ENCODE data around the gene WIF1.

The WIF1 gene, protein sequence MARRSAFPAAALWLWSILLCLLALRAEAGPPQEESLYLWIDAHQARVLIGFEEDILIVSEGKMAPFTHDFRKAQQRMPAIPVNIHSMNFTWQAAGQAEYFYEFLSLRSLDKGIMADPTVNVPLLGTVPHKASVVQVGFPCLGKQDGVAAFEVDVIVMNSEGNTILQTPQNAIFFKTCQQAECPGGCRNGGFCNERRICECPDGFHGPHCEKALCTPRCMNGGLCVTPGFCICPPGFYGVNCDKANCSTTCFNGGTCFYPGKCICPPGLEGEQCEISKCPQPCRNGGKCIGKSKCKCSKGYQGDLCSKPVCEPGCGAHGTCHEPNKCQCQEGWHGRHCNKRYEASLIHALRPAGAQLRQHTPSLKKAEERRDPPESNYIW

DNA sequence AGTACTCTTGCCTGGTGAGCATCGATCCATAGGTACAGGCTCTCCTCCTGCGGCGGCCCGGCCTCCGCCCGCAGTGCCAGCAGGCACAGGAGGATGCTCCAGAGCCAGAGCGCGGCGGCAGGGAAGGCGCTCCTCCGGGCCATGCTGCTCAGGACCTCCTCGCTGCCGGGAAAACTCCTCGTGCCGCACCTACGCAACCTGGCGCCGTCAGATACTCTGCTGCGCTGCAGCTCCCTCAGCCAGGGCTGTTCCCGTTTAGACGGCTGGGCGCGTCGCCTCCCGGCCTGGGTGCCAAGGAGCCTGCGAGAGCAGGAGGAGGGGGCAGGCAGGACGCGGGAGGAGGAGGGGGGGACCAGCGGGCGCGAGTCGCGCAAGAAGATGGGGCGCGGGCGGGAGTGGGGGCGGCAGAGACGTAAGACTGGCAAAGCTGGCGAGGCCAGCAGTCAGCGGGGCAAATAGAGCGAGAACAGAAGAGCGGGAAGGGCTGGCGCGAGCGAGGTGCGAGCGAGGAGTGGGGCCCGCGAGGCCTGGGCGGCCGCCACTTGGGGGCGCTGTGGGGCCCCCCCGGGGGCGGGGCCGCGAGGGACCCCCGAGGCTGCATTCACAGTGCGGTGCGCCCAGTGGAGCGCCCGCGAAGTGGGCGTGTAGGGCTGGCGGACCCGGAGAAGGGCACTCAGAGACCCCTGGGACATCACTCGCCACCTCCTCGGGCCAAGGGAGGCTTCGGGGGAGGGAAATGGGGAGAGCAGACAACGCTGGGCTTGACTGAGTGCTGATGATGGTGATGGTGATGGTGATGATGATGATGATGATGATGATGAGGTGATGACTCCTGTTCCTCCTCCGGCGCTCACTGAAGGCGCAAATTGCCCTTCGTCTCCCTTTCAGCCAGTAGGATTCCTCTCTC is at the start of gene WIF1:
TSS of gene WIF1 (minus strand) at position 257 of the 907 bp plus-strand sequence. CDS start at position 143, 114 bp downstream.
- peaks cover 65% of the 10 kb centered on the region for H3K27me3 ChIP-seq (replicated peaks)
- no peaks in the 10 kb centered on the region for H3K36me3 ChIP-seq (replicated peaks)
- DNase-seq = no peak
- no peak within 1 kb of the TSS for H3K27ac ChIP-seq
- TF ChIP-seq, protein P1, sequence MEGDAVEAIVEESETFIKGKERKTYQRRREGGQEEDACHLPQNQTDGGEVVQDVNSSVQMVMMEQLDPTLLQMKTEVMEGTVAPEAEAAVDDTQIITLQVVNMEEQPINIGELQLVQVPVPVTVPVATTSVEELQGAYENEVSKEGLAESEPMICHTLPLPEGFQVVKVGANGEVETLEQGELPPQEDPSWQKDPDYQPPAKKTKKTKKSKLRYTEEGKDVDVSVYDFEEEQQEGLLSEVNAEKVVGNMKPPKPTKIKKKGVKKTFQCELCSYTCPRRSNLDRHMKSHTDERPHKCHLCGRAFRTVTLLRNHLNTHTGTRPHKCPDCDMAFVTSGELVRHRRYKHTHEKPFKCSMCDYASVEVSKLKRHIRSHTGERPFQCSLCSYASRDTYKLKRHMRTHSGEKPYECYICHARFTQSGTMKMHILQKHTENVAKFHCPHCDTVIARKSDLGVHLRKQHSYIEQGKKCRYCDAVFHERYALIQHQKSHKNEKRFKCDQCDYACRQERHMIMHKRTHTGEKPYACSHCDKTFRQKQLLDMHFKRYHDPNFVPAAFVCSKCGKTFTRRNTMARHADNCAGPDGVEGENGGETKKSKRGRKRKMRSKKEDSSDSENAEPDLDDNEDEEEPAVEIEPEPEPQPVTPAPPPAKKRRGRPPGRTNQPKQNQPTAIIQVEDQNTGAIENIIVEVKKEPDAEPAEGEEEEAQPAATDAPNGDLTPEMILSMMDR (IDR thresholded peaks at IDR 0.05; ENCODE audit: low read depth, low read length, missing control alignments) = peak; percentile 6
- in situ Hi-C loops (cut with HindIII; ENCODE audit: low pct_ligation_motif_present, low sequenced_read_pairs) = no loop called here
- peak within 1 kb of the TSS; percentile 6 for H3K4me3 ChIP-seq (ENCODE audit: low read depth, low read length)

DNA sequence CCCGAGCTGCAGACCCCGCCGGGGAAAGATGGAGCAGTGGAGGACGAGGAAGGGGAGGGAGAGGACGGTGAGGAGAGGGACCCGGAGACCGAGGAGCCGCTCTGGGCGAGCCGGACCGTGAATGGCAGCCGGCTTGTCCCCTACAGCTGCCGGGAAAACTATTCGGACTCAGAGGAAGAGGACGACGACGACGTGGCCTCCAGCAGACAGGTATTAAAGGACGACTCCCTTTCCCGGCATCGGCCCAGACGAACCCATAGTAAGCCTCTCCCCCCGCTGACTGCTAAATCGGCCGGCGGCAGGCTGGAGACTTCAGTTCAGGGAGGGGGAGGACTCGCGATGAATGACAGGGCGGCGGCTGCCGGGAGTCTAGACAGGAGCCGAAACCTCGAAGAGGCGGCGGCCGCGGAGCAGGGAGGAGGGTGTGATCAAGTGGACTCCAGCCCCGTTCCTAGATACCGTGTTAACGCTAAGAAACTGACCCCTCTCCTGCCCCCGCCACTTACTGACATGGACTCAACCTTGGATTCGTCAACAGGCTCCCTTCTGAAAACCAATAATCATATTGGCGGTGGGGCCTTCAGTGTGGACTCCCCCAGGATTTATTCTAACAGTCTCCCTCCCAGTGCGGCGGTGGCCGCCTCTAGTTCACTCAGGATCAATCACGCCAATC is 49.2 kb upstream of the WIF1 start:
- DNase-seq = peak; percentile 65
- Histone ChIP-seq H3K36me3 (replicated peaks) (no peaks in the 10 kb centered on the region), H3K27ac (peak overlapping the region; percentile 90), H3K4me3 (ENCODE audit: low read depth, low read length) (peak overlapping the region; percentile 81), H3K27me3 (replicated peaks) (no peaks in the 10 kb centered on the region)
- TF ChIP-seq, protein P1 (IDR thresholded peaks at IDR 0.05; ENCODE audit: low read depth, low read length, missing control alignments) = no peak
- in situ Hi-C loops (cut with HindIII; ENCODE audit: low pct_ligation_motif_present, low sequenced_read_pairs) = no loop called here

DNA sequence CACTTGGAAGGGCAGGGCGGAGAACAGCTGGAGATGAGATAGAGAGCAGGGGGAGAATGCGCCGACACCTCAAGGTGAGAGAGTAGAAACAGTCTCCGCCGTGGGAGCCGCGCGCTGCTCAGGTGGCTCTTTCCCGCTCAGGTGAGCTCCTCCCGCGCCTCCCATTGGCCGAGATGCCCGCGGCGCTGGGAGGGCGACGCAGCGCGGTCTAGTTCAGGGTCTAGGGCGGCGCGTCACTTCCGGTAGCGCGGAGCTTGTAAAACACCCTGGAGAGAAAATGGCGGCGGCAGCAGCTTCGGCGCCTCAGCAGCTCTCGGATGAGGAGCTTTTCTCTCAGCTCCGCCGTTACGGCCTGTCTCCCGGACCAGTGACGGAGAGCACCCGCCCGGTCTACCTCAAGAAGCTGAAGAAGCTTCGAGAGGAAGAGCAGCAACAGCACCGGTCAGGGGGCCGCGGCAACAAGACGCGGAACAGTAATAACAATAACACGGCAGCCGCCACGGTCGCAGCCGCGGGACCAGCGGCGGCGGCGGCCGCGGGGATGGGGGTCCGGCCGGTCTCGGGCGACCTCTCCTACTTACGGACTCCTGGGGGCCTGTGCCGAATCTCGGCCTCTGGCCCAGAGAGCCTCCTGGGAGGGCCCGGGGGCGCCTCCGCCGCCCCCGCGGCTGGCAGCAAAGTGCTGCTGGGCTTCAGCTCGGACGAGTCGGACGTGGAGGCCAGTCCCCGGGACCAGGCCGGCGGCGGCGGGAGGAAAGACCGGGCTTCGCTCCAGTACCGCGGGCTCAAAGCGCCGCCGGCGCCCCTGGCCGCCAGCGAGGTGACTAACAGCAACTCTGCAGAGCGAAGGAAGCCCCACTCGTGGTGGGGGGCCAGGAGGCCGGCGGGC is 48.5 kb upstream of the WIF1 start, which contains the start of gene LEMD3:
TSS of gene LEMD3 (plus strand) at position 264 of the 889 bp plus-strand sequence. CDS start at position 278, 14 bp downstream.
- Histone ChIP-seq H3K36me3 (replicated peaks) (no peaks in the 10 kb centered on the region), H3K27me3 (replicated peaks) (no peaks in the 10 kb centered on the region), H3K4me3 (ENCODE audit: low read depth, low read length) (peak within 1 kb of the TSS; percentile 81), H3K27ac (peak within 1 kb of the TSS; percentile 90)
- TF ChIP-seq, protein P1 (IDR thresholded peaks at IDR 0.05; ENCODE audit: low read depth, low read length, missing control alignments) = no peak
- peak; percentile 87 for DNase-seq
- in situ Hi-C loops (cut with HindIII; ENCODE audit: low pct_ligation_motif_present, low sequenced_read_pairs) = no loop called here

DNA sequence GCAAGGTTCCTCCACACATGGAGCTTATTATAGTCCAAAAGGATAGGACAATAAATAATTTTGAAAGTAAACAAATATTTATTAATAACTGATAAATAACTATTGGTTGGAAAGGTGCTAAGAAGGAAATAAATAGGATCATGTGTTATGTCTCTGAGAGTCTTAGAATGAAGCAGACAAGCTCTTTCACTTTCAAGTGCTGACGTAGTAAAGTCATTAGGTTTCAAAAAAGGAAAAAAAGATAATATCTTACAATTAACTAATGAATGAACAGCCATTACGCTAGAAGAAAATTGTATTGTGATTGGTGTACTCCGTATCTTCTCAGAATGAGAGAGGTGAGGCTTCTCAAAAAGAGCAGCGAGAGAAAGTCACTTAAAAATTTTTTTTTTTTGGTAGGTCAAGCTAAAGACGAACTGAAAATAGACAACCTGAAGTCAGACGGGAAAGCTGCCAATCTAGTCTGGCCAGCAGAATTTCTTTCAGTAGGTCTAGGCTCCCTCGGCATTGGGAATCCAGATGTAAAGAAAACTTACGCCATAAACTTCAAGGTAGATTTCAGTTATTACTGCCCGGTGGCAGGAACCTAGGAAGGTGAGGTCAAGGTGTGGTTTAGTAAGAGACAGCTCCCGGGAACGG is 47.7 kb upstream of the WIF1 start:
- DNase-seq = no peak
- H3K27me3 ChIP-seq (replicated peaks) = no peaks in the 10 kb centered on the region
- no peaks in the 10 kb centered on the region for H3K36me3 ChIP-seq (replicated peaks)
- peak overlapping the region; percentile 81 for H3K4me3 ChIP-seq (ENCODE audit: low read depth, low read length)
- in situ Hi-C loops (cut with HindIII; ENCODE audit: low pct_ligation_motif_present, low sequenced_read_pairs) = no loop called here
- TF ChIP-seq, protein P1 (IDR thresholded peaks at IDR 0.05; ENCODE audit: low read depth, low read length, missing control alignments) = no peak
- peak overlapping the region; percentile 90 for H3K27ac ChIP-seq

Measured in brain microvascular endothelial cell (primary cell).